HFFc6 (cell line): ENCODE results near the gene INPP4A. TPM values are rescaled to one million over a fixed set of nuclear protein-coding genes. Genes with fewer than 3 reads are reported as not detected.

ENCODE experiments used
- DNase-seq: peaks from one replicate; pipeline ENCODE4 v3.0.0-alpha.2; 2018
- H3K27ac Mint-ChIP-seq: 2 replicates; pipeline ENCODE4 v1.8.0; 2020; ENCODE audit warnings: mild to moderate bottlenecking, mixed read lengths
- H3K27me3 Mint-ChIP-seq: 2 replicates; pipeline ENCODE4 v1.8.0; 2021; ENCODE audit warnings: mild to moderate bottlenecking, moderate library complexity, mixed read lengths; ENCODE audit not compliant: insufficient read depth
- H3K36me3 Mint-ChIP-seq: 2 replicates; pipeline ENCODE4 v1.8.0; 2021; ENCODE audit warnings: low read depth, mixed read lengths
- H3K4me1 Mint-ChIP-seq: 2 replicates; pipeline ENCODE4 v1.8.0; 2020; ENCODE audit warnings: low read depth, mixed read lengths
- H3K4me3 Mint-ChIP-seq: 2 replicates; pipeline ENCODE4 v1.8.0; 2020; ENCODE audit warnings: mild to moderate bottlenecking, moderate library complexity, mixed read lengths
- H3K9me3 Mint-ChIP-seq: 2 replicates; pipeline ENCODE4 v1.8.0; 2020; ENCODE audit warnings: mild to moderate bottlenecking, mixed read lengths
- CTCF ChIP-seq: fragments of 200-600 bp; sonication (generic); IDR thresholded peaks from 2 replicates; pipeline ENCODE4 v1.5.0; 2021; ENCODE audit warnings: antibody characterized with exemption, mild to moderate bottlenecking
- total RNA-seq, 6 experiments: library from RNA; stranded (reverse); fragmentation: NEBNext Ultra II Directional; extraction: Animal tissue kit (Norgen Biotek cat#: 25700); gene quantifications; 2 replicates in 1 of 6; 3 replicates in 5 of 6; pipeline ENCODE4 v1.2.3, GENCODE V29; 2021

The INPP4A gene
- total RNA-seq, 6 experiments from 2014 or later: 15.8 to 19.4 (median 18.2) TPM

GRCh38 chr2:98543214-98543613 lies 98.6 kb downstream of the INPP4A start:
- no peak for DNase-seq
- Mint-ChIP-seq H3K4me1 (peaks cover 16% of the 10 kb centered on the region; the same call in 1 of the 2 replicates), H3K27me3 (no peaks in the 10 kb centered on the region; the same call in 1 of the 2 replicates), H3K36me3 (peaks cover 20% of the 10 kb centered on the region), H3K4me3 (no peak overlapping the region), H3K27ac (no peak overlapping the region), H3K9me3 (no peaks in the 10 kb centered on the region)
- TF ChIP-seq CTCF: no peak

GRCh38 chr2:98543842-98544241 lies 99.2 kb downstream of the INPP4A start:
- DNase-seq: no peak
- TF ChIP-seq CTCF: no peak
- H3K27me3 Mint-ChIP-seq: no peaks in the 10 kb centered on the region; the same call in 1 of the 2 replicates
- H3K4me1 Mint-ChIP-seq: peaks cover 10% of the 10 kb centered on the region; the same call in 1 of the 2 replicates
- no peaks in the 10 kb centered on the region for H3K9me3 Mint-ChIP-seq
- H3K36me3 Mint-ChIP-seq: peaks cover 14% of the 10 kb centered on the region
- no peak overlapping the region for H3K4me3 Mint-ChIP-seq
- no peak overlapping the region for H3K27ac Mint-ChIP-seq

- Mint-ChIP-seq H3K4me3 (no peak overlapping the region), H3K4me1 (peaks cover 9% of the 10 kb centered on the region; the same call in 1 of the 2 replicates), H3K27me3 (no peaks in the 10 kb centered on the region; the same call in 1 of the 2 replicates), H3K36me3 (peaks cover 9% of the 10 kb centered on the region), H3K27ac (no peak overlapping the region), H3K9me3 (no peaks in the 10 kb centered on the region)
- no peak for DNase-seq
- TF ChIP-seq CTCF: no peak
These were observed 100.9 kb downstream of the INPP4A start for GRCh38 chr2:98545591-98545990.

- no peaks in the 10 kb centered on the region for H3K9me3 Mint-ChIP-seq
- no peak for DNase-seq
- no peak overlapping the region for H3K27ac Mint-ChIP-seq
- no peaks in the 10 kb centered on the region; the same call in 1 of the 2 replicates for H3K27me3 Mint-ChIP-seq
- peaks cover 9% of the 10 kb centered on the region; the same call in 1 of the 2 replicates for H3K4me1 Mint-ChIP-seq
- no peak for TF ChIP-seq CTCF
- no peak overlapping the region for H3K4me3 Mint-ChIP-seq
- peaks cover 9% of the 10 kb centered on the region for H3K36me3 Mint-ChIP-seq
These were observed 101.5 kb downstream of the INPP4A start for GRCh38 chr2:98546186-98546585.

- Mint-ChIP-seq H3K9me3 (no peaks in the 10 kb centered on the region), H3K27ac (no peak overlapping the region), H3K36me3 (peaks cover 9% of the 10 kb centered on the region), H3K27me3 (no peaks in the 10 kb centered on the region; the same call in 1 of the 2 replicates), H3K4me1 (peaks cover 15% of the 10 kb centered on the region), H3K4me3 (no peak overlapping the region)
- no peak for TF ChIP-seq CTCF
- DNase-seq: no peak
These were observed 102.6 kb downstream of the INPP4A start for GRCh38 chr2:98547092-98547790.
